GM12874 (cell line): ENCODE data around the gene ARSB.

Experiments used
- TF ChIP-seq, protein P1 (sequence below): IDR thresholded peaks from 2 replicates; pipeline ENCODE4 v1.5.1; 2011; ENCODE audit warnings: low read depth, mild to moderate bottlenecking, control low read depth, low read length, moderate library complexity; ENCODE audit not compliant: insufficient read depth

The ARSB gene

DNA sequence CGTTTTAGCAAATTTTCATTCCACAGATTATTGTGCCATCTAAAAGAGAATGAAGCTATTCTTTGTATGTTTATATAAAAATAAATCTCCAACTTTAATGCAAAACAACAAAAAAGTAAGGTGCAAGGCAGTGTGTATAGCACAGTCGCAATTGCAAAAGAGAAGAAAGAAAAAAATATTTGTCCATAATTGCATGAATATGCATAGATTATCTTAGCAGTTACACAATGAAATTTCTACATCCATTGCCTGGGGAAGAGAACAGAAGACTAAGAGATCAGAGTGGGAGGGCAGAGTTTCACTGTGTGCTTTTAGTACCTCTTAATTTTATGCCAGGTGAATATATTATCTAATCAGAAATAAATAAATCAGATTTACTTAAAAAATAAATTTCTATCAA is 250.2 kb downstream of the ARSB start:
- TF ChIP-seq, protein P1, sequence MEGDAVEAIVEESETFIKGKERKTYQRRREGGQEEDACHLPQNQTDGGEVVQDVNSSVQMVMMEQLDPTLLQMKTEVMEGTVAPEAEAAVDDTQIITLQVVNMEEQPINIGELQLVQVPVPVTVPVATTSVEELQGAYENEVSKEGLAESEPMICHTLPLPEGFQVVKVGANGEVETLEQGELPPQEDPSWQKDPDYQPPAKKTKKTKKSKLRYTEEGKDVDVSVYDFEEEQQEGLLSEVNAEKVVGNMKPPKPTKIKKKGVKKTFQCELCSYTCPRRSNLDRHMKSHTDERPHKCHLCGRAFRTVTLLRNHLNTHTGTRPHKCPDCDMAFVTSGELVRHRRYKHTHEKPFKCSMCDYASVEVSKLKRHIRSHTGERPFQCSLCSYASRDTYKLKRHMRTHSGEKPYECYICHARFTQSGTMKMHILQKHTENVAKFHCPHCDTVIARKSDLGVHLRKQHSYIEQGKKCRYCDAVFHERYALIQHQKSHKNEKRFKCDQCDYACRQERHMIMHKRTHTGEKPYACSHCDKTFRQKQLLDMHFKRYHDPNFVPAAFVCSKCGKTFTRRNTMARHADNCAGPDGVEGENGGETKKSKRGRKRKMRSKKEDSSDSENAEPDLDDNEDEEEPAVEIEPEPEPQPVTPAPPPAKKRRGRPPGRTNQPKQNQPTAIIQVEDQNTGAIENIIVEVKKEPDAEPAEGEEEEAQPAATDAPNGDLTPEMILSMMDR: no peak

DNA sequence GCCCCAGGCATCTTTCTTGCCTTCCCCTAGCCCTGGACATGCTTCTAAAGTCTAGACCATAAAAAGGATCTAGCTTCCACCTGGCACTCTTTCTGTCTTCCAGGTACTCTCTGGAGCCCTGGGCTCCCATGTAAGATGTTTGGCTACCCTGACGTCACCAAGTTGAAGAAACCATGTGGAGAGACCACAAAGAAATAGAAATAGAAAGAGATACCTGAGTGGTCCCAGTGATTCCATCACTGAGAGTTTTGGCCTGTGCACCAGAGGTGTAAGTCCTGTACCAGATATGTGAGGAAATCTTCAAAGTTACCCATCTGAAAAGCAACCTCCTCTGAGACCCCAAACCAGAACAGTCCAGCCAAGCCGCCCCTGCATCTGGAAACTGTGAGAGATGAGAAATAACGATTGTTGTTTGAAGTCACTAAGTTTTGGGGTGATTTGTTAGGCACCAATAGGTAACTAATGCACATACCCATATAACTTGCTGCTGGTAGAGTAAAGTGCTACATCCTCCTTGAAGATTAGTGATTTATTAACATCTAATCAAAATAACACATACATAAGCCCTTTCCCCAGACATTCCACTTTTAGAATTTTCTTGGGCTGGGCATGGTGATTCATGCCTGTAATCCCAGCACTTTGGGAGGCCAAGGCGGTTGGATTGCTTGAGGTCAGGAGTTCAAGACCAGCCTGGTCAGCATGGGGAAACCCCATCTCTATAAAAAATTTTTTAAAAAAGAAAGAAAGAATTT is 250.8 kb downstream of the ARSB start:
- TF ChIP-seq, protein P1: no peak

DNA sequence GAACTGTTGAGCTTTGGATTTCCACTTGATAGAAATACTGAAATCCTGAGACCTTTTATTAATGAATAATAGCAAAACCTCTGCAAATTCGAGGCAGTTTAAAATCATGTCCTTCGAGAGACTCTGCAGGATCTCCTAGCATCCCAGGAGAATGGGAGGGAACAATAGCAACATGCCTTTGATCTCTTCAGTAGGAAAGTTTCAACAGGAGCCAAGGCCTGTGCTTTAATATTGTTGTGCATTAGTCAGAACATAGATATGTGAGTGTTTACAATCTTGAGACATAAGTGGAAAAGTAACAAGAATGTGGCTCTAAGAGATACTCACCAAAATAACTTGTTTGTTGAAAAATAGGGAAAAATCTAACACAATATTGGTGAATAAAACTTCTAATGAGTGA is 253.2 kb downstream of the ARSB start:
- TF ChIP-seq, protein P1: no peak

DNA sequence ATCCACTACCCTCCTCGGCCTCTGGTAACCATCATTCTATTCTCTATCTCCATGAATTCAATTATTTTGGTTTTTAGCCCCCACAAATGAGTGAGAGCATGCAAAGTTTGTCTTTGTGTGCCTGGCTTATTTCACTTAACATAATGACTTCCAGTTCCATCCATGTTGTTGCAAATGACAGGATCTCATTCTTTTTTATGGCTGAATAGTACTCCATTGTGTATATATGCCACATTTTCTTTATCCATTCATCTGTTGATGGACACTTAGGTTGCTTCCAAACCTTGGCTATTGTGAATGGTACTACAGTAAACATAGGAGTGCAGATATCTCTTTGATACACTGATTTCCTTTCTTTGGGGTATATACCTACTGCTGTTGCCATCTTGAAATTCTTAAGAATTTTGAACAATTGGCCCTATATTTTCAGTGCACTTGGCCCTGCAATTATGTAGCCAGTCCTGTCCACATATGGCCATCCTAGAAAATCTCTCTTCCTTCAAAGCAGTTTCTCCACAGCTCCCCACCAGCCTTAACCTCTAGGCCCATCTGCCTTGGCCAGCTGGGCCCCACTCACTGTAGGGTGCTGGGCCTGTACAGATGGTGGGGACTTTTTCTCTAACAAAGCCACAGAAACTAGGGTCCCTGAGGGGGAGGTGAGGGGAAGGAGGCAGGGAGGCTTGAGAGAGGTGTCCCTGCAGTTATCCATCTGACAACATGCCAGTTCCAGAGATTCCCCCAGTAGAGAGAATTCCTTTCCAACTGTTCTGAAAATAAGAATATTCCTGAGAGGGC is 254.6 kb downstream of the ARSB start:
- TF ChIP-seq, protein P1: no peak

DNA sequence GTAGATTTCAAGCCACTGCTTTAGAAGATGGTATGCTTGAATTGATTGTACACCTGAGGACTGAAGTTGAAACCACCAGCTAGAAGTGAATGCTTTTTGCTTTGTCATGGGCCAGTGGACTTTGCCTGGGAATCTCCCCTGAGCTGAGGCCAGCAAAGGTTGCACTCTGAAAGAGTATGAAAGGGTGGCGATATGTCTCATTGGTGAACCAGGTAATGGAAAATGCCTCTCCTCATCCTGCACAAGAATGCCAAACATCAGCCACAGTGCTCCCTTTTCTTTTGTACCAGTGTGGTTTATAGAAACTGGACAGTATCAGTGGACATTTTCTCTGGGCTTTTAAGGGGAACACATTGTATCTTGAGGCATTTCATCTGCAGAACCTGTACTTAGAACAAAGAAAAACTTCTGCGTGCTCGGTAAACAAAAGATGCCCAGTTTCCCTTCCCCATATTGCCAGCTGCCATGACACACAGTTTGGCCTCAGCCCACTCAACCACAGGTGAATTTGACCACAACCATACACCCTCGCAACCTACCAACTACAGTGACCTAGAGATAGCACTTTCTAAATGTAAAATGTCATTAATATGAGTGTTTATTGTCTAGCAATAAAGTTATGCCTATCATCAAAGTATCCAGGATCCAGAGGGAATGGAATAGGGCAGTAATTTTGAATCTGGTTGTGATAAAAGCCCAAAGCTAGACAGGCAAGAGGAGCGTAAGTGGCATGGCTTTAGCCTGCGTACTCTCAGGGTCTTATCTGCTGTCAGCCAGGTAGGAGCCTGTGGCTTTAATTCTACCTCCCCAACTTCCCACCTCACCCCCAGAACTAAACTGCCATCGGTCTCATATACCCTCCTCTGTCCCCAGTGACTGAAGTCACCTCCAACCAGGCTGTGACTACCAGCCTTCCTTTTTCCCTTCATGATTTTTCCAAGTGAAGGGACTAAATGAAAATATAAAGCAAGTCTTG is 257.0 kb downstream of the ARSB start:
- TF ChIP-seq, protein P1: no peak
